CD4-positive, alpha-beta T cell (primary cell): Measurements from ENCODE around the gene RCAN2. TPM values are rescaled to one million over a fixed set of nuclear protein-coding genes. Genes with fewer than 3 reads are reported as not detected.

Experiments used
- ATAC-seq: fragments of 200-7000 bp; cut with Tn5 transposase; one replicate; pipeline ENCODE4 v1.10.0; 2022; ENCODE audit warnings: mild to moderate bottlenecking; ENCODE audit not compliant: poor library complexity
- CTCF ChIA-PET: fragments of 350-600 bp; sonication (Branson Sonifier 250); formaldehyde crosslinking; loops from one replicate; lab custom pipeline; 2021; ENCODE audit warnings: antibody characterized with exemption, inconsistent platforms; lab: Charles Lee
- POLR2A ChIA-PET: fragments of 350-600 bp; sonication (Branson Sonifier 250); formaldehyde crosslinking; loops from one replicate; lab custom pipeline; 2021; ENCODE audit warnings: antibody characterized with exemption, inconsistent platforms; lab: Charles Lee
- DNase-seq, 14 experiments: peaks; one replicate each; pipeline ENCODE4 v3.0.0-alpha.2; 2013 to 2020; ENCODE audit warnings: mixed read lengths in 2 of 14
- H3K27ac ChIP-seq, 2 donors: one replicate each; pipeline versions ENCODE4 v1.5.1 to v1.7.0; 2013; ENCODE audit warnings: low read length in 2 of 2, low read depth in 1 of 2, mild to moderate bottlenecking in 1 of 2
- H3K27me3 ChIP-seq, 2 experiments: 1 replicate in 1 of 2; 2 replicates in 1 of 2; pipeline versions ENCODE4 v1.6.1 to v1.7.0; 2013; ENCODE audit warnings: low read length in 2 of 2, control low read depth in 1 of 2, mild to moderate bottlenecking in 1 of 2, moderate library complexity in 1 of 2; ENCODE audit not compliant: insufficient read depth in 2 of 2, control insufficient read depth in 1 of 2
- H3K36me3 ChIP-seq: one replicate; pipeline ENCODE4 v1.6.1; 2013; ENCODE audit warnings: low read length, control low read depth; ENCODE audit not compliant: insufficient read depth
- H3K4me1 ChIP-seq: one replicate; pipeline ENCODE4 v1.6.1; 2013; ENCODE audit warnings: low read length, control low read depth; ENCODE audit not compliant: insufficient read depth
- H3K4me3 ChIP-seq: one replicate; pipeline ENCODE4 v1.5.1; 2013; ENCODE audit warnings: mild to moderate bottlenecking, low read length, moderate library complexity
- H3K9me3 ChIP-seq, 2 experiments: 1 replicate in 1 of 2; 2 replicates in 1 of 2; pipeline versions ENCODE4 v1.6.1 to v1.7.0; 2013; ENCODE audit warnings: low read length in 2 of 2, mild to moderate bottlenecking in 2 of 2, control low read depth in 1 of 2, moderate library complexity in 1 of 2; ENCODE audit not compliant: control insufficient read depth in 1 of 2, insufficient read depth in 1 of 2
- H3K27ac Mint-ChIP-seq: one replicate; pipeline ENCODE4 v1.8.0; 2020; ENCODE audit warnings: mixed read lengths
- H3K27me3 Mint-ChIP-seq: one replicate; pipeline ENCODE4 v1.8.0; 2021; ENCODE audit warnings: mixed read lengths
- H3K36me3 Mint-ChIP-seq: one replicate; pipeline ENCODE4 v1.8.0; 2021; ENCODE audit warnings: low read depth, mixed read lengths
- H3K4me1 Mint-ChIP-seq: one replicate; pipeline ENCODE4 v1.8.0; 2021; ENCODE audit warnings: low read depth, mixed read lengths
- H3K4me3 Mint-ChIP-seq: one replicate; pipeline ENCODE4 v1.8.0; 2020; ENCODE audit warnings: mild to moderate bottlenecking, mixed read lengths
- H3K9me3 Mint-ChIP-seq: one replicate; pipeline ENCODE4 v1.8.0; 2020; ENCODE audit warnings: mixed read lengths
- CTCF ChIP-seq: fragments of 200-600 bp; IDR thresholded peaks from one replicate; pipeline ENCODE4 v1.8.0; 2022; ENCODE audit warnings: antibody characterized with exemption, mild to moderate bottlenecking
- intact Hi-C, 2 experiments: fragments of 100-400 bp; cut with DNase I in 1 of 2; cut with micrococcal nuclease in 1 of 2; formaldehyde crosslinking; loops; one replicate each; pipeline versions ENCODE4 v1.15.1 to v1.9.0; 2023 to 2025; cut with DNase I, micrococcal nuclease
- total RNA-seq, 174 experiments: library from RNA in 2 of 174; stranded (reverse) in 2 of 174; gene quantifications; one replicate each; pipeline ENCODE4 v1.2.3 and lab custom pipeline; 2021 to 2026

RCAN2 gene
- total RNA-seq, 2 experiments from 2014 or later, result not detected

DNA sequence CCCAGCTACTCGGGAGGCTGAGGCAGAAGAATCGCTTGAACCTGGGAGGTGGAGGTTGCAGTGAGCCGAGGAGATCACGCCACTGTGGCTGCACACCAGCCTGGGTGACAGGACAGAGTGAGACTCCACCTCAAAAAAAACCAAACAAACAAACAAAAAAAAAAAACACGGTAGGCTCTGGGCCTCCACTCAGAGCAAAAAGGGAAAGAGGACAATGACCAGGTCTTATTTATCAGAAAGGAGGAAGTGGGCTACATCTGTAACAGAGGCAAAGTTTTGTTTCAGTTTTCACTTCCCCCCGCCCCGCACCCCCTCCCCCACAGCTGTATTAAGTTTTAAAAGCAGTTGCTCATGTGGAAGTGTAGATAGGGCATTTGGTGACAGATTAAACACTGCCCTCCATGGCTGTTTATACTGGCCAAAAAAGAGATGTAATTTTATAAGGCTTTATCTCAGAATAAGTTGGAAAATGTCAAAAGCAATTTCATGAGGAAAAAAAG lies 114.6 kb downstream of the RCAN2 start:
- H3K27ac ChIP-seq, result no peak overlapping the region
- peaks cover 0 to 4% of the 10 kb centered on the region in 2 experiments for H3K27me3 ChIP-seq
- H3K4me3 Mint-ChIP-seq, result no peak overlapping the region
- POLR2A ChIA-PET, result no interaction called here
- DNase-seq (peak in 2 of 14 experiments; percentile 11 to 35), ATAC-seq (no peak)
- H3K4me1 Mint-ChIP-seq, result no peaks in the 10 kb centered on the region
- CTCF ChIA-PET, result no interaction called here
- H3K36me3 Mint-ChIP-seq, result no peaks in the 10 kb centered on the region
- no peaks in the 10 kb centered on the region for H3K9me3 ChIP-seq
- TF ChIP-seq CTCF, result no peak
- no peaks in the 10 kb centered on the region for H3K9me3 Mint-ChIP-seq
- intact Hi-C loops, result no loop called here
- no peak overlapping the region for H3K4me3 ChIP-seq
- H3K4me1 ChIP-seq, result peaks cover 3% of the 10 kb centered on the region
- H3K27ac Mint-ChIP-seq, result no peak overlapping the region
- H3K27me3 Mint-ChIP-seq, result peaks cover 24% of the 10 kb centered on the region
- H3K36me3 ChIP-seq, result no peaks in the 10 kb centered on the region

DNA sequence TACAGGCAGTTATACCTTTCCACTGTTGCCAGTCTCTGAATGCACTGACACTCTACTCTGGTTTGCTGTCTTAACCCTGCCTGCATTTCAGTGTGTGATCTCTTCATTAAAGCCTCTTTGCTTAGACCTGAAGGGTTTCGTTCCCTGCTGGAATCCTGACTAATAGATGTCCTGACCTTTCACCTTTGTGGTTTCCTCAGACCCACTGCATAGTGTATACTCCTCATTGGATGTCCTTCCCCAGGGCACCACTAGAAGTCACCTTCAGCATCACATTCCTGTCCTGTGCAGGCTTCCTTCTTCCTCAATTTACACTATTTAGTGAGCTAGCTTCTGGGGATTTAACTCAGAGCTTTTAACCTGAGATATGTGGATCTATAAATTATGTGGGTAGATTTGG lies 120.6 kb downstream of the RCAN2 start:
- no peaks in the 10 kb centered on the region for H3K4me1 Mint-ChIP-seq
- Histone ChIP-seq H3K36me3 (no peaks in the 10 kb centered on the region), H3K4me3 (no peak overlapping the region), H3K27me3 (no peaks in the 10 kb centered on the region), H3K4me1 (no peaks in the 10 kb centered on the region), H3K27ac (no peak overlapping the region), H3K9me3 (no peaks in the 10 kb centered on the region)
- ChIA-PET POLR2A (no interaction called here), CTCF (no interaction called here)
- H3K4me3 Mint-ChIP-seq, result no peak overlapping the region
- no peaks in the 10 kb centered on the region for H3K27me3 Mint-ChIP-seq
- H3K36me3 Mint-ChIP-seq, result no peaks in the 10 kb centered on the region
- no peak for TF ChIP-seq CTCF
- H3K9me3 Mint-ChIP-seq, result no peaks in the 10 kb centered on the region
- no peak overlapping the region for H3K27ac Mint-ChIP-seq
- ATAC-seq (no peak), DNase-seq (no peak)
- intact Hi-C loops, result no loop called here

DNA sequence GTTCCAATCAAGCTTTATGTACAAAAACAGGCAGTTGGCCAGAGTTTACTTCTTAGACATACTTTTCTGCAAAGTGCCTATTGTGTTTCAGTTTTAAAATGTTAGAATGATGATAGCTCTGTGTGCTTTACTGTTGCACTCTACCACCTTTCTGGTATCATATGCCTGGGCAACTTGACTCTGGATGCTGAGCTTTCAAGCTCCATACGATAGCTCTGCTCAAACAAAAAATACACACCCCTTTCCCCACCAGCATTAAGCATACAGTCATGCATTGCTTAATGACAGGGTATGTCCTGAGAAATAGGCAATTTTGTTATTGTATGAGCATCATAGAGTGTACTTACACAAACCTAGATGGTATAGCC lies 123.1 kb downstream of the RCAN2 start:
- Histone ChIP-seq H3K9me3 (no peaks in the 10 kb centered on the region), H3K27ac (no peak overlapping the region), H3K4me3 (no peak overlapping the region), H3K27me3 (no peaks in the 10 kb centered on the region), H3K36me3 (no peaks in the 10 kb centered on the region), H3K4me1 (no peaks in the 10 kb centered on the region)
- ChIA-PET POLR2A (no interaction called here), CTCF (interaction anchor here (1.0 to 1.6 kb wide), 2 partner anchors 9 to 13 kb away, joined by 3 to 5 read pairs; no protein-coding TSS in a partner anchor)
- Mint-ChIP-seq H3K36me3 (no peaks in the 10 kb centered on the region), H3K4me3 (no peak overlapping the region), H3K27me3 (no peaks in the 10 kb centered on the region), H3K27ac (no peak overlapping the region), H3K9me3 (no peaks in the 10 kb centered on the region), H3K4me1 (no peaks in the 10 kb centered on the region)
- no peak for TF ChIP-seq CTCF
- DNase-seq, result no peak
- intact Hi-C loops, result no loop called here
- ATAC-seq, result no peak
